NCI-H2171 treated with DMSO at 0.1 percent for 48 hours (cell line): ENCODE measurements around the gene PPAN.

ENCODE experiments used
- DNase-seq: peaks from one replicate; lab custom pipeline; 2025; lab: John Stamatoyannopoulos, UW

PPAN gene

DNA sequence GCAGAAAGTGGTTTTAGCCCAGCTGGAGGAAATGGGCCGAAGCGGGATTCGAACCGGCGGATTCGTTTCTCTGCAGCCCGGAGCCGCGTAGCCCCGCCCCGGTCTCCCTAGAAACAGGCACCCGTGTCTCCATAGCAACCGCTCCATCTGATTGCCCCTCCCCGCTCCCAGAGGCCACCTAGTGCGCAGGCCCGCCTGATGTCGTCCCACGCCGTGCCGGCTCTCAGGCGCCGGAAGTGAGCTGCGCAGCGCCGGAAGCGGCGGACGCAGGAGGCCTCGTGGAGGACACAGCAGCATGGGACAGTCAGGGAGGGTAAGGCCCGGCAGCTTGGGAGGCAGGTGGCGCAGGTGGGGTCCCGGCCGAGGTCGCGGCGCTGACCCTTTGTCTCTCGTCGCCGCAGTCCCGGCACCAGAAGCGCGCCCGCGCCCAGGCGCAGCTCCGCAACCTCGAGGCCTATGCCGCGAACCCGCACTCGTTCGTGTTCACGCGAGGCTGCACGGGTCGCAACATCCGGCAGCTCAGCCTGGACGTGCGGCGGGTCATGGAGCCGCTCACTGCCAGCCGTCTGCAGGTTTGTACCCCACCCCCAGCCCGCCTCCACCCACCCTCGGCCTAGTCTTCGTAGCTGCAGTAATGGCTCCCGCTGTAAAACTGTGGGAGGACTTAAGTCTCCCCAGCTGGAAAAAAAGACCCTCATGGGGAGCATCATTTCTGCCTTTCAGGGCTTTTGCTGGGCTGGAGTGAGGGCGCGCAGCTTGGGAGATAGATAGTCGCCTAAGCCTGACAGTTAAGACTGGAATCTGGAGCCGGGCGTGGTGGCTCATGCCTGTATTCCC is at the start of gene PPAN:
PPAN (plus strand) TSS at position 263 of the 837 bp plus-strand sequence; CDS start at position 296, 33 bp downstream.
- peak; percentile 98 for DNase-seq

DNA sequence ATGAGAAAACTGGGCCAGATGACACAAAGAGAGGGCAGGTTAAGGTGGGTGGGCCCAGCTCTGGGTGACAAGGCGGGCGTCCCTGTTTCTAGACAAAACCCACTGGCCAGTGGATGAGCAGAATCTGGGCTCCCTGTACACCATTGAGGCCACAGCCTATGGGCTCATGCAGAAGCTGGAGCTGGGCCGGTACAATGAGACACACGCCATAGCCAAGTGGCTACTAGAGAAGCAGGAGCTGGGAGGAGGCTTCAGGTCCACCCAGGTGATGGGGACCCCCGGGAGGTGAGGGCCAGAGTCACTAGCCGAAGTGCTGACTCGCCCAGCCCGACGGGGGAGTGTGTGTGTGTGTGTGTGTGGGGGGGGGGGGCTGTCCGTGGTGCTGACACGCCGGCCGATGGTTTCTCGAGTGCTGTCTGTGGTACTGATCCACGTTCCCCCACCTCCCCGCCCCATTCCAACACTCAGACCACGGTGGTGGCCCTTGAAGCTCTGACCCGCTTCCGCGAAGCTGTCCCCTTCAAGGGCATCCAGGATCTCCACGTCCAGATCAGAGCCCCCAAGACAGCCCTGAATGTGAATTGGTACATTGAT is 44.3 kb upstream of the PPAN start:
- no peak for DNase-seq

DNA sequence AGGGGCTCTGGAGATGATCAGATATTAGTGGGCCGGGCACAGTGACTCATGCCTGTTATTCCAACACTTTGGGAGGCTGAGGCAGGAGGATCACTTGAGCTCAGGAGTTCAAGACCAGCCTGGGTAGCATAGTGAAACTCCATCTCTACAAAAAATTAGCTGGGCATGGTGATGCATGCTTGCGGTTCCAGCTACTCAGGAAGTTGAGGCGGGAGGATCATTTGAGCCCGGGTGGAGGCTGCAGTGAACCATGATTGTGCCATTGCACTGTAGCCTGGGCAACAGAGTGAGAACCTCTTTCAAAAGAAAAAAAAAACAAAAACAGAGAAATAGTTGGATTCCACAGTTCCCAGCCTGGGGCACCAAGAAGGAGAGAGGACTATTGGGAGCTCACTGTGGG is 38.0 kb upstream of the PPAN start:
- DNase-seq, result no peak

GRCh38 chr19:10069046-10069445 is 37.1 kb upstream of the PPAN start:
- no peak for DNase-seq

DNA sequence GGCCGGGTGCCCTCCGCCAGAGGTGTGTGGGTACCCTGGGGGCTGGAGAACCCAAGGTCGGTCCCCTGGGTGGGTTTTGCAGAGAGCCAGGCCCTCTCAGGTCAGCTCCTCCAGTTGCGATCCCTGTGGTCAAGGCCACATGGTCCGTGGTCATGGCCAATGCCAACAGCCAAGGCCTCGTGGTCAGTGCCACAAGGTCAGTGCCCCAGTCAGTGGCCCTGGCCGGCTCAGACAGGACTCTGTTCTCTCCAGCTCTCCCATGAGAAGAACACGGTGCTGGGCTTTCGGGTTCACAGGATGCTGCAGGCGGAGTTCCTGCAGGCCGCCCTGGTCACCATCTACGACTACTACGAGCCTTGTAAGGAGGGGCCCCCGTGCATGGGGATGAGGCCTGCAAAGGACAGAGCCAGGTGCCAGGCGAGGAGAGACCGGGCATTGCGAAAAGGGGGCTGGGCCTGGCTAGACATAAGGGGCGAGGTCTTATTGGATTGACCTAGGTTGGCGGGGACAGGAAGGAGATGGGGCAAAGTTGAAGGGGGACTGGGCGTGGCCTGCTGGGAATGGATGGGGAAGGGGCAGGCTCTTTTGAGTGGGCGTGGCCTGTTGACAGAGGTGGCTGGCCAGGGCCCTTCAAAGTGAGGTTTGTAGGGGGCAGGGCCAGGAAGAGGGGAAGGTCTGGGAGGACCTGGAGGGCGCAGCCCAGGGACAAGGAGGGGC is 35.3 kb upstream of the PPAN start:
- DNase-seq, result no peak

DNA sequence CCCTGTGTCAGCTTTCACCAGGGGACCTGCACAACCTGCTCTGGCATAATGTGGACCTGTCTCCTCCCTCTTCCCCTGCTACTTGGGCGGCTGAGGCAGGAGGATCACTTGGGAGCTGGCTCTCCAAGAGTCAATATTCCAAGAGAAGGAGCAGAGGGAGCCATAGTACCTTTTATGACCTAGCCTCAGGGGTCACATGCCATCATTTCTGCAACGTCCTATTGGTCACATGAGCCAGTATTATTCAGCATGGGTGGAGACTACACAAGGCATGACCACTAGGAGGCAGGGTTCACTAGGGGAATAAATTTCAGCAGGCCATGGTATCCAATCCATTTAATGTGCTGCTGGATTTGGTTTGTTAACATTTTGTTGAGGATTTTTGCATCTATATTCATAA is 32.0 kb upstream of the PPAN start:
- no peak for DNase-seq

DNA sequence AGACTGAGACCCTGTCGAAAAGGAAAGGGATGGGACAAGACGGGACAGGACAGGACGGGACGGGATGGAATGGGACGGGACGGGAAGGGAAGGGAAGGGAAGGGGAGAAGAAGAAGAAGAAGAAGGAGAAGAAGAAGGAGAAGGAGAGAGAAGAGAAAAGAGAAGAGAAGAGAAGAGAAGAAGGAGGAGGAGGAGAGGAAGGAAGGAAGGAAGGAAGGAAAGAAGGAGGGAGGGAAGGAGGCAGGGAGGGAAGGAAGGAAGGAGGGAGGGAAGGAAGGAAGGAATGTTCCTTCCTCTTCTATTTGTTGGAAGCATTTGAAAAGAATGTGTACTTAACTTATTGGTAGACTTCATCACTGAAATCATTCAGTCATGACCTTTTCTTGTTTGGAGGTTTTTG is 29.6 kb upstream of the PPAN start:
- DNase-seq, result no peak

DNA sequence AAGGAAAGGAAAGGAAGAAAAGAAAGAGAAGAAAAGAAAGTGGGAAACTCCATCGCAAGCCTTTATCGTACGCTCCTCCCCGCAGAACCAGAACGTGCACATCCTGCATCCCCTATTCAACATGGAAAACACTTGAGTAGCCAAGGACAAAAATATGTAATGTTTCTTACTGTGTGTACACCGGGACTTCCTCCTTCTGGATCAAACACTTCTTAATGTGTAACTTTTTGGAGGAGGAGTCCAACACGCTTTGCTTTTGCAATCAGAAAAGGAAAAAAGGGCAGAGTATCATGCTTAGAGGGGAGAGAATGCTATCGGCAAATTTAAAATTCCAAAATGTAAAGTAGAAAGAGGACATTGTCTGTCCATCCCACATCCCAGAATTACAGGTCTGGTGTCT is 27.8 kb upstream of the PPAN start:
- DNase-seq, result no peak

- DNase-seq, result no peak
Measured at GRCh38 chr19:10079031-10079453, 27.1 kb upstream of the PPAN start.

- DNase-seq, result no peak
Measured at GRCh38 chr19:10083911-10084310, 22.3 kb upstream of the PPAN start.

- DNase-seq, result no peak
Measured at GRCh38 chr19:10084803-10085202, 21.4 kb upstream of the PPAN start.

DNA sequence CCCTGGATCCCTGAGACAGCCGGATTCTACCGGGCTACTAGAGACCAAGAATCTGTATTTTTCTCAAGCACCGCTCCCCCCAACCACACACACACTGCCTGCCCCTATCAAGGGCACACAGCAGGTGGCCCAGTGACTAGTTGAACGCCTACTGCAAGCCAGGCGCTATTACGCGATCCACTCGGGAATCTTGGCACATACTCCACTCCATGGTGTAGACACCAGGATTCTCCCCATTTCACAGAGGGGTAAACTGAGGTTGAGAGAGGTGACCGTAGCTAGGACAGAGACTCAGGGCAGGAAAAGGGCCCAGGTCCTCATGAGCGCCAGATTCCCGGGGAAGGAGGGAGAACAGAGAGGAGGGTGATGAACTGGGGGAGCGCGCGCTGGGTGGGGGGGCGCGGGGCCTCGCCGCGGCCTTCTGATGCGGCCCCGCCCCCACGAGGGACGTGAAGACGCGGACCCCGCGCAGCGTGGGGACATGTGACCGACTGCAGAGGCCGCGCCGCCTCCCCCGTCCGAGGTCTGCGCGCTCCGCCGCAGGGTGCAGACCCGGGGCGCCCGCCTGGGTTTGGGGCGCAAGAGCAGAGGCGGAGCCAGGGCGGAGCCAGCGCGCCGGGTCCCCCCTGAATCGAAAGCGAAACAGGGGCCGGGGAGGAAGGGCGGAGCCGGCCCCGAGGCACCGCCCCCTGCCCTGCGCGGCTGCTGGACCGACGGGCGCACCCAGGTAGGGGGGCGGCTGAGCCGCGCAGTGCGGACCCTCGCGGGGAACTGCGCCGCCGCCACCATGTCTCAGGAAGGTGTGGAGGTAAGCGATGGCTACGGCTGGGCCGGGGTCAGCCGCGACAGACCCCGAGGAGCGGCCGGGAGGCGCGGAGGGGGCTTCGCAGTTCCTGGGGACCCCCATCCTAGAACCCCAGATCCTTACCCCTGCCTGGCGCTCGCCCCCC is 20.2 kb upstream of the PPAN start, which contains the start of gene SHFL:
SHFL (plus strand) TSS at position 677 of the 950 bp plus-strand sequence; CDS start at position 788, 111 bp downstream.
- no peak for DNase-seq

DNA sequence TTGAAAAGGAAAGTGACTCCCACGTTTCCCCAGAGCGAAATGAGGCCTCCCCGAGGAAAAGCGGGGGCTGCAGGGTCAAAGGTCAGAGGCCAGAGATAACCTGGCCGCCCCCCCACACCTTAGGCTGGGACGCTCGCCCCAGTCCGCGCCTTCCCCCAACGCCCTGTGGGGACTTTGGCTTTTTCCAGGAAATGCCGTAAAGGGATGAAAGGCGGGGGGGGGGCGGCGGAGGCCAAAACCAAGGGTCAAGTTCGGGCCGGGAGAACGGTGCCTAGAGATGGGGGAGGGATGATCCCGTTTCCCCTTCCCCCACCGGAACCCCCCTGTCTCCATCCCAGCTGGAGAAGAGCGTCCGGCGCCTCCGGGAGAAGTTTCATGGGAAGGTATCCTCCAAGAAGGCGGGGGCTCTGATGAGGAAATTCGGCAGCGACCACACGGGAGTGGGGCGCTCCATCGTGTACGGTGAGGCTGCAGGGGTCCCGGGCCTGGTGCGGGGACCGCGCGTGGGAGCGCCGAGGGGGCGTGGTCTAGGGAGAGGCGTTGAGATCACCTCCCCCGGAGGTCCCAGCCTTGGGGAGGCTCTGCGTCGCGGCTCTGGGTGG is 19.5 kb upstream of the PPAN start:
- DNase-seq, result no peak

- no peak for DNase-seq
Measured at GRCh38 chr19:10087296-10088061, 18.7 kb upstream of the PPAN start.

DNA sequence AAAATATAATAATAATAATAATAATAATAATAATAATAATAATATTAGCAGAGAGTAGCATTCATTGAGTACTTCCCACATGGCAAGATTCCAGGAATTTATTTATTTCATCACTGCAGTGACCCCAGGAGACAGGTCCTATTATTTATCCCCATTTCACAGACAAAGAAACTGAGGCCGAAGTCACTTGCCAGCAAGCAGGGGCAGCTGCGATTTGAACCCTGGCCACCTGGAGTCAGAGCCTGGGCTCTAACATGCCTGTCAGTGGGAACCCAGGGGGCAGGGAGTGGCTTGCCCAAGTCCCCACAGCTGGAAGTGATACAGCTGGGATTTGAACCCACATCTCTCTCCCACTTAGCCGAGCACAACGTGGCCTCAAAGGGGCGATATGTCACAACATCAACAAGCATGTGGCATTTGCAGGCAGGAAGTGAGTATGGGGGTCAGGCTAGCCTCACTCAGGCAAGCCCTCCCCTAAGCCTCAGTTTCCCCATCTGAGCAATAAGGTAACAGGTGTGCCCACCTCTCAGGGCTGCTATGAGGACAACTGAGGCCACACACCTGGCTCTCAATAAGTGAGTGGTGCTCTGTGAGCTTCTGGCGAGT is 17.1 kb upstream of the PPAN start:
- no peak for DNase-seq

DNA sequence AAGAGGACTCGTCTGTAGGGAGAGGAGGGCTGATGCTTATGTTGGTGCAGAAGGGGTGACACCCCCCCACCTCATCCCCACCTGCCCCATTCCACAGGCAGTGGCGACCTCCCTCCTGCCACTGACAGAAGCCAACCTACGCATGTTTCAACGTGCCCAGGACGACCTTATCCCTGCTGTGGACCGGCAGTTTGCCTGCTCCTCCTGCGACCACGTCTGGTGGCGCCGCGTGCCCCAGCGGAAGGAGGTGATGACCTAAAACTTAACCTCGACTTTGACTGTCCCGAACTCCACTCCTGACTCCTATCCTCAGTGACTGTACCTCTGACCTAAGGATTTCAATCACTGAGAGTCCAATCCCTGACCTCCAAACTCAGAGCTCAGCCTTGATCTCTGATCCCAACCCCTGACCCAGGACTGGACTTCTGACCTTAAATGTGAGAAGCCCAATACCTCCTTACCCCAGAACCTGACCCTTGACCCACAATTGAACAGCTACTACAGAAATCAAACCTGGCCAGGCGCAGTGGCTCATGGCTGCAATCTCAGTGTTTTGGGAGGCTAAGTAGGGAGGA is 16.3 kb upstream of the PPAN start:
- DNase-seq, result no peak

DNA sequence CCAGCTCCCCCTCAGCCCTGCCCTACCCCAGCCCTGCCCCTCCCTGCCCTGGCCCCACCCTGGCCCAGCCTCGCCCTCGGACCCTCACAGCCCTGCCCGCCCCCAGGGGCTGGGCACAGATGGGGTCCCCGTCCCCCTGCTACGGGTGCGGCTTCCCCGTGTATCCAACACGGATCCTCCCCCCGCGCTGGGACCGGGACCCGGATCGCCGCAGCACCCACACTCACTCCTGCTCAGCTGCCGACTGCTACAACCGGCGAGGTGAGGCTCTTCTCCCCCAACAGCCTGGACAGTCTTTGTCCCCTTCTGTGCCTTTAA is 14.8 kb upstream of the PPAN start:
- no peak for DNase-seq

DNA sequence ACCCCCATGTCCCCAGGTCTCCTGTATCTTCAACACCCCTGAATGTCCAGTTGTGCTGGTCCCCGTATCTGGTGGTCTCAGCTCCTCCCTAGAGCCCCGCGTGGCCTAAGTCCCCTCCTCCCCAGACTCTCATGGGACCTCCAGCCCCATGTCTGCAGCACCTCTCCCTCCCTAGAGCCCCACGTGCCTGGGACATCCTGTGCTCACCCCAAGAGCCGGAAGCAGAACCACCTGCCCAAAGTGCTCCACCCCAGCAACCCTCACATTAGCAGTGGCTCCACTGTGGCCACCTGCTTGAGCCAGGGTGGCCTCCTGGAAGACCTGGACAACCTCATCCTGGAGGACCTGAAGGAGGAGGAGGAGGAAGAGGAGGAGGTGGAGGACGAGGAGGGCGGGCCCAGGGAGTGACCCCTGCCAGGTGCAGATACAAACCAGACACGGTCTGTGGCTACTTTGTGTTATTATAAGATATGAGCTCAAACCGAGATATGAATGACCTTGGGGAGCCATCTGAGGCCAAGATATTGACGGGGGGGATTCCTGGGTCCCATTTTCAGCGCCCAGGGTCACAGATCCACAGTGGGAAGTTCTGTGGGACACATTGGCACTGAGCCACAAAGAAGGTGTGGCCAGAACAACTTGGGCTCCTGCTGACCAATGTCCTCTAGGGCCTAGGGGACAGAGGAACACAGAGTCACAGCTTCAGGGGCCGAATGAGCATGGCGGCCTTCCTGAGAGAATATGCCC is 14.1 kb upstream of the PPAN start:
- no peak for DNase-seq

DNA sequence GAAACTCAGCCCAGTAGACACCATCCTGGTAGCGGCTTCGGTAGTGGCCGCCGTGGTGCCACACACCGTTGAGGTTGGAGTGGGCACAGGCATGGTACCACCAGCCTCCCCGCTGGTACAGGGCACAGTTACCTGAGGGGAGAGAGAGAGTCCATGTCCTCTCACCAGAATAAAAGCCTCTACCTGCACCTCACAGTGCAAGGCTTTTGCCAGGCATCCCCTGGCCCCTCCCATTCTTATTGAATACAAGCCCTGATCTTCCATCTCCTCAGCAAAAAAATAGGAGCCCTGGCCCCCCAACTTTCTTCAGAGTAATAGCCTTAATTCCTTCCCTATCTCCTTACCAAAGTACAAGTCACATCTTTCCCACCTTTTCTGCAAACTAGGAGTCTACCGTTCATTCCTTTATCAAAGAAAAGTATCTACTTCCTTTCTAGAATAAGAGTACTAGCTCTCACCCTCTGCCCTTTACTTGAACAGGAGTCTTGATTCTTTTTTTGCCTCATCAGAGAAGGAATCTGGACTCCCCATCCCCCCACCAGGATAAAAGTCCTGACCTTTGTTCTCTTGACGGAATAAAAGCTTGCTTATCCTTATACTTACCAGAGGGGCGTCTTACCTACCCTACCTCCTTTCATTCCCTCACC is 13.4 kb upstream of the PPAN start:
- DNase-seq, result no peak
